Measurements from ENCODE around the gene MATK. TPM values are rescaled to one million over a fixed set of nuclear protein-coding genes. Genes with fewer than 3 reads are reported as not detected.

Gene MATK
- polyA plus RNA-seq, 1 donor from 2014 or later = 2.6 TPM

DNA sequence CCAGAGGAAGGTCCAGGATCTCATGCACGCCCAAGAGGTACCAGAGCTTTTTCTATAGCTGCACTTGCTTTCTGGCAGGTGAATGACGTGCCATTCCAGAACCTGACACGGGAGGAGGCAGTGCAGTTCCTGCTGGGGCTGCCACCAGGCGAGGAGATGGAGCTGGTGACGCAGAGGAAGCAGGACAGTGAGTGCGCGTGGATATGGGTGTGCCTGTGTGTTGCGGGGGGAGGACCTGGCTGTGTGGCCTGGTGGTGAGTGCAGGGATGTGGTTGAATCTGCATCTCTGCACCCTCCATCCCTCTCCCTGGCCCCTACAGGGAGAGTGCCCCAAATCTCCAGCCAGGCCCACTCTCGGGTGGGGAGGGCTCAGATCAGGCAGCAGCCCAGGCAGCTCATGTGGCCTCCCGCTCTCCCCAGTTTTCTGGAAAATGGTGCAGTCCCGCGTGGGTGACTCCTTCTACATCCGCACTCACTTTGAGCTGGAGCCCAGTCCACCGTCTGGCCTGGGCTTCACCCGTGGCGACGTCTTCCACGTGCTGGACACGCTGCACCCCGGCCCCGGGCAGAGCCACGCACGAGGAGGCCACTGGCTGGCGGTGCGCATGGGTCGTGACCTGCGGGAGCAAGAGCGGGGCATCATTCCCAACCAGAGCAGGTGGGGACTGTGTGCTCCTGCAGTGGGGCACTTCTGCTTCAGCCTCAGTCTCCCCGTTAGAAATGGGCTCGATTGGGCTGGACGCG, 47.5 kb downstream of the MATK start:
- TF ChIP-seq, protein P1, sequence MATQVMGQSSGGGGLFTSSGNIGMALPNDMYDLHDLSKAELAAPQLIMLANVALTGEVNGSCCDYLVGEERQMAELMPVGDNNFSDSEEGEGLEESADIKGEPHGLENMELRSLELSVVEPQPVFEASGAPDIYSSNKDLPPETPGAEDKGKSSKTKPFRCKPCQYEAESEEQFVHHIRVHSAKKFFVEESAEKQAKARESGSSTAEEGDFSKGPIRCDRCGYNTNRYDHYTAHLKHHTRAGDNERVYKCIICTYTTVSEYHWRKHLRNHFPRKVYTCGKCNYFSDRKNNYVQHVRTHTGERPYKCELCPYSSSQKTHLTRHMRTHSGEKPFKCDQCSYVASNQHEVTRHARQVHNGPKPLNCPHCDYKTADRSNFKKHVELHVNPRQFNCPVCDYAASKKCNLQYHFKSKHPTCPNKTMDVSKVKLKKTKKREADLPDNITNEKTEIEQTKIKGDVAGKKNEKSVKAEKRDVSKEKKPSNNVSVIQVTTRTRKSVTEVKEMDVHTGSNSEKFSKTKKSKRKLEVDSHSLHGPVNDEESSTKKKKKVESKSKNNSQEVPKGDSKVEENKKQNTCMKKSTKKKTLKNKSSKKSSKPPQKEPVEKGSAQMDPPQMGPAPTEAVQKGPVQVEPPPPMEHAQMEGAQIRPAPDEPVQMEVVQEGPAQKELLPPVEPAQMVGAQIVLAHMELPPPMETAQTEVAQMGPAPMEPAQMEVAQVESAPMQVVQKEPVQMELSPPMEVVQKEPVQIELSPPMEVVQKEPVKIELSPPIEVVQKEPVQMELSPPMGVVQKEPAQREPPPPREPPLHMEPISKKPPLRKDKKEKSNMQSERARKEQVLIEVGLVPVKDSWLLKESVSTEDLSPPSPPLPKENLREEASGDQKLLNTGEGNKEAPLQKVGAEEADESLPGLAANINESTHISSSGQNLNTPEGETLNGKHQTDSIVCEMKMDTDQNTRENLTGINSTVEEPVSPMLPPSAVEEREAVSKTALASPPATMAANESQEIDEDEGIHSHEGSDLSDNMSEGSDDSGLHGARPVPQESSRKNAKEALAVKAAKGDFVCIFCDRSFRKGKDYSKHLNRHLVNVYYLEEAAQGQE (IDR thresholded peaks at IDR 0.05; ENCODE audit: borderline replicate concordance) = no peak
- TF ChIP-seq SMC3 (conservative IDR thresholded peaks at IDR 0.05; ENCODE audit: poor library complexity) = no peak
- TF ChIP-seq RAD21 (conservative IDR thresholded peaks at IDR 0.05) = no peak
- TF ChIP-seq MXI1 (conservative IDR thresholded peaks at IDR 0.05; ENCODE audit: poor library complexity, severe bottlenecking) = no peak
- TF ChIP-seq CTCF (IDR thresholded peaks at IDR 0.05; ENCODE audit: poor library complexity, severe bottlenecking) = no peak
- Histone ChIP-seq H2AFZ (ENCODE audit: low read depth, low read length) (no peak overlapping the region), H3K9me3 (ENCODE audit: low read length) (no peaks in the 10 kb centered on the region)

DNA sequence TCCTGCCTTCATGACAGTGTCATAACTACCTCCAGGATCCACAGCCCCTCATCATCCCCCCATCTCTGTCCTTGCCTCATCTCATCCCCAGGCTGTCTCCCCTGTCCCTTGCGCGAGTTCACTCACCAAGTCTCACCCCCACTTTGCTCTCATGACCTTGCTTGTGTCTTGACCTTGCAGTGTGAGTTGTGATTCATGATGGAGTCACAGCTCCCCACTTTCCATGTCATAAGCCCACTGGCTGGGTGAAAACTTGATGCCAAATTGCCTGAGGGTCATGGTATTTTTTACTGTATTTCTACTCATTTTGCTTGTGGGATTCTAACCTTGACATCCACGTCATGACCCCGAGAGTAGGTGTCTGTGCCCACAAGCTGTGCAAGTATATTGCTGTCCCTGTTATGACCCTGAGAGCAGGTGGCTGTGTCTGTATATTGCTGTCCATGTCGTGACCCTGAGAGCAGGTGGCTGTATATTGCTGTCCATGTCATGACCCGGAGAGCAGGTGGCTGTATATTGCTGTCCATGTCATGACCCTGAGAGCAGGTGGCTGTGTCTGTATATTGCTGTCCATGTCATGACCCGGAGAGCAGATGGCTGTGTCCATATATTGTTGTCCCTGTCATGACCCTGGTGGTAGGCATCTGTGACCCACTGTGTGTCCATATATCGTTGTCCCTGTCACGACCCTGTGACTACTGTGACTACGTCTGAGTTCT, 48.5 kb downstream of the MATK start:
- Histone ChIP-seq H3K27ac (ENCODE audit: low read length) (no peak overlapping the region), H3K9me3 (ENCODE audit: low read length) (no peaks in the 10 kb centered on the region), H3K27me3 (ENCODE audit: insufficient read depth, low read depth, low read length) (no peaks in the 10 kb centered on the region), H2AFZ (ENCODE audit: low read depth, low read length) (no peak overlapping the region), H3K36me3 (ENCODE audit: insufficient read depth, low read length) (no peaks in the 10 kb centered on the region), H3F3A (ENCODE audit: insufficient read depth, low read length, poor library complexity, severe bottlenecking) (no peaks in the 10 kb centered on the region), H3K4me2 (ENCODE audit: low read length) (no peak overlapping the region), H3K79me2 (replicated peaks; ENCODE audit: insufficient read depth, low read length) (no peaks in the 10 kb centered on the region), H3K9ac (ENCODE audit: low read length) (no peak overlapping the region), H3K4me3 (ENCODE audit: low read length) (no peak overlapping the region), H4K20me1 (ENCODE audit: insufficient read depth) (no peaks in the 10 kb centered on the region), H3K9me2 (ENCODE audit: insufficient read depth, low read length) (no peaks in the 10 kb centered on the region)
- no peak for TF ChIP-seq EP300 (conservative IDR thresholded peaks at IDR 0.05; ENCODE audit: poor library complexity, severe bottlenecking)
- no peak for TF ChIP-seq EZH2 (IDR thresholded peaks at IDR 0.05; ENCODE audit: borderline replicate concordance, insufficient read depth, low read length, poor library complexity, severe bottlenecking)
- no peak for TF ChIP-seq TAF1 (IDR thresholded peaks at IDR 0.05; ENCODE audit: low read depth)
- TF ChIP-seq, protein P1 (IDR thresholded peaks at IDR 0.05; ENCODE audit: borderline replicate concordance) = no peak
- TF ChIP-seq POLR2AphosphoS5 (IDR thresholded peaks at IDR 0.05) = no peak
- TF ChIP-seq CTCF (IDR thresholded peaks at IDR 0.05; ENCODE audit: poor library complexity, severe bottlenecking) = no peak
- no peak for TF ChIP-seq MXI1 (conservative IDR thresholded peaks at IDR 0.05; ENCODE audit: poor library complexity, severe bottlenecking)
- TF ChIP-seq RAD21 (conservative IDR thresholded peaks at IDR 0.05) = no peak
- TF ChIP-seq SMC3 (conservative IDR thresholded peaks at IDR 0.05; ENCODE audit: poor library complexity) = no peak

More for the DNA sequence above, 47.5 kb downstream of the MATK start:
- no peak overlapping the region for H3K9ac ChIP-seq (ENCODE audit: low read length)
- no peak overlapping the region for H3K4me3 ChIP-seq (ENCODE audit: low read length)
- H3K27me3 ChIP-seq (ENCODE audit: insufficient read depth, low read depth, low read length) = no peaks in the 10 kb centered on the region
- no peaks in the 10 kb centered on the region for H3K9me2 ChIP-seq (ENCODE audit: insufficient read depth, low read length)
- H4K20me1 ChIP-seq (ENCODE audit: insufficient read depth) = no peaks in the 10 kb centered on the region
- H3K79me2 ChIP-seq (replicated peaks; ENCODE audit: insufficient read depth, low read length) = no peaks in the 10 kb centered on the region
- no peak overlapping the region for H3K27ac ChIP-seq (ENCODE audit: low read length)
- no peaks in the 10 kb centered on the region for H3K36me3 ChIP-seq (ENCODE audit: insufficient read depth, low read length)
- H3K4me2 ChIP-seq (ENCODE audit: low read length) = no peak overlapping the region
- no peaks in the 10 kb centered on the region for H3F3A ChIP-seq (ENCODE audit: insufficient read depth, low read length, poor library complexity, severe bottlenecking)

All from neural cell (in vitro differentiated cells).